Inflammatory macrophage (primary cell): Measurements from ENCODE around the gene PNPLA5.
"Not testable (repeated sequence)": the region's sequence is repeated elsewhere in the genome, so short reads cannot be mapped to it uniquely, and the experiment has no call there.

Experiments used
- DNase-seq, 2 donors: peaks; one replicate each; pipeline ENCODE4 v3.0.0-alpha.2; 2020 to 2022
- total RNA-seq, 18 experiments: gene quantifications; one replicate each; lab custom pipeline; 2026; ENCODE audit warnings: mixed read lengths in 6 of 18, inconsistent platforms in 2 of 18; lab: John Stamatoyannopoulos, UW

Gene PNPLA5
- total RNA-seq, result 0 to 0.07 (median 0) reads per million in 18 experiments

GRCh38 chr22:43891360-43892182 is at the start of gene PNPLA5:
TSS of gene PNPLA5 (minus strand) at chr22:43892013. CDS start at chr22:43891880, 133 bp downstream.
- DNase-seq, result peak in 1 of 2 donors; percentile 27

DNA sequence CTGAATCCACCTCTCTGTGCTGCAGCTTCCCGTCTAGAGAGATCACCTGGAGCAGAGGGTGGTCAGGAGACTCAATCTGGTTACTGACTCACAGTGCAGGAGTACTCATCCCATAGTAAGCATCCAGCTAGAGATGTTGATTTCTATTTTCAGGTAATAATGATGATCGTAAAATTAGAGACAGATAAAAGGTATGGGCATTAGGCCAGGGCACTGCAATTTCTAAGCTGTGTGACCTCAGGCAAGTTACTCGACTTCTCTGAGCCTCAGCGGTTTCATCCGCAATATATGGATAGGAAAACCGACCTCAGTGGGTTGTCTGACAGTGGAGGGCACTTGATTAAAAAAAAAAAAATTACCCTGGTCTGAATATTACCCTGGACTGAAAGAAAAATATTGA is 49.6 kb upstream of the PNPLA5 start:
- no peak for DNase-seq

- no peak for DNase-seq
Measured at GRCh38 chr22:43931771-43932170, 40.0 kb upstream of the PNPLA5 start.

DNA sequence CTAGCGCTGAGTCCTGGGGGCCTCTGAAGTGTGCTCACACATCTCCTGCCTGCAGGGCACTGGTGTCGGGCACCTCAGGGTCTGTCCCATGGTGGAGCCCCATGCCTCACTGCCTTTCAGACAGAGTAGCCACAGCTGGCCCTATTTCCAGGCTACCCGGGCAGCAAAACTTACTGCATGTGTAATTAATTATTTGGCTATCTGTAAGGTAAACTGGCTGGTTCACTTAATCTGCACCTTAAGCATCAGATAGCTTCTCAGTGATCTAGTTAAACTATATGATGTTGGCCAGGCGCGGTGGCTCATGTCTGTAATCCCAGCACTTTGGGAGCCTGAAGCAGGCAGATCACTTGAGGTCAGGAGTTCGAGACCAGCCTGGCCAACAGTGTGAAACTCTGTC is 37.1 kb upstream of the PNPLA5 start:
- DNase-seq, result no peak

GRCh38 chr22:43928468-43928867 is 36.7 kb upstream of the PNPLA5 start:
- peak; percentile 93 to 95 for DNase-seq

DNA sequence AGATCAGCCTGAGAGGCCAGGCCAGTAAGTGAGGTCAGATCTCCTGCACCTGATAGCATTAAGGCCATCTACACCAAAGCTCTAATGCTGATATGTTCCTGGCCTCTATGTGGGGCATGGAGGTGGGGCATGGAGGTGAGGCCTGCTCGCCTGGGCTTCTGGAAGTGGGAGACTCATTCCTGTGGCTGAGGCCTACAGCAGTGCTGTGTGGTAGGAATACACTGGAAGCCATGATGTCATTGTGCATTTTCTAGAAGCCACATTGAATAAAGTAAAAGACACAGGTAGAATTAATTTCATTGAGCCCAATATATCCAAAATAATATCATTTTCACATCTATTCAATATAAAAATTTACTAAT is 34.5 kb upstream of the PNPLA5 start:
- no peak for DNase-seq

DNA sequence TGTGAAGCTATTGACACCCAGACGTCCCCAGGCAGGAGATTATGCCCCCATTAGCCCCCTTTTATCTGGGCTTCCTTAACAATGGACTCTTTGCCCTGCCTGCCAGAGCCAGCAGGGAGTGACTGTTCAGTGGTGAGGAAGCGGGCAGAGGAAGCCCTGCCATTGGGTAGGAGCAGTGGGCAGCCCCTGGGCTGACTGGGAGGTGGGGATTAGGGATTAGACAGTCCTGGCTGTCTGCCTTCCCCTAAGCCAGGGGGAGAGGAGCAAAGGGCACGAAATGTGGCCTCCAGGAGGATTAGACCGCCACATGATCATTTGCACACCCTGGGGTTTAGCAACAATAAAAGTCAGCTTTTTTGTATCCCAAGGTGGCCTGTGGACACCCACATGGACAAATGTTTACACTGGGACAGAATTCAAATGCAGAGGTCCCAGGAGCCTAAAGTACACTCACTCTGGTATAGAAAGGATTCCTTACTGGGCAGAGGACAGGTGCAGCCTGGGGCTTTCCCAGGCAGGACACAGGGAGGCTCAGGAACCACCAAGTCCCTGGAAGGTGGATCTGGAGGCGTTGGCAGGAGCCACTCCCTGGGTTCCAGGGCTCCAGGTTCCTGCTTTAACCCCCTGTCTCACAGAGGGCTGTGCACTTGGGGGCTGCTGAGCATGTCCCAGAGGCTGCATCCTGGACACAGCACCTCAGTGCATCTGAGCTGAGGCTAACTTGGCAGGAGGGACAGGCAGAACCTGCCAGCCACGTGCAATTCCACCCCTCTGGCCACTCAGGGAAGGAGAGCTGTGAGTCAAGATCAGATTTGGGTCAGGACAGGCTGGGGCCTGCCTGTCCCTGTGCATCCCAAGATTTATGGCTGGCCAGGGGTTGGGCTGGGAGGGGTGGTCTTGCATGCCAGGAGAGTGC is 33.9 kb upstream of the PNPLA5 start:
- peak; percentile 71 to 80 for DNase-seq

GRCh38 chr22:43924877-43925276 is 33.1 kb upstream of the PNPLA5 start:
- no peak for DNase-seq

DNA sequence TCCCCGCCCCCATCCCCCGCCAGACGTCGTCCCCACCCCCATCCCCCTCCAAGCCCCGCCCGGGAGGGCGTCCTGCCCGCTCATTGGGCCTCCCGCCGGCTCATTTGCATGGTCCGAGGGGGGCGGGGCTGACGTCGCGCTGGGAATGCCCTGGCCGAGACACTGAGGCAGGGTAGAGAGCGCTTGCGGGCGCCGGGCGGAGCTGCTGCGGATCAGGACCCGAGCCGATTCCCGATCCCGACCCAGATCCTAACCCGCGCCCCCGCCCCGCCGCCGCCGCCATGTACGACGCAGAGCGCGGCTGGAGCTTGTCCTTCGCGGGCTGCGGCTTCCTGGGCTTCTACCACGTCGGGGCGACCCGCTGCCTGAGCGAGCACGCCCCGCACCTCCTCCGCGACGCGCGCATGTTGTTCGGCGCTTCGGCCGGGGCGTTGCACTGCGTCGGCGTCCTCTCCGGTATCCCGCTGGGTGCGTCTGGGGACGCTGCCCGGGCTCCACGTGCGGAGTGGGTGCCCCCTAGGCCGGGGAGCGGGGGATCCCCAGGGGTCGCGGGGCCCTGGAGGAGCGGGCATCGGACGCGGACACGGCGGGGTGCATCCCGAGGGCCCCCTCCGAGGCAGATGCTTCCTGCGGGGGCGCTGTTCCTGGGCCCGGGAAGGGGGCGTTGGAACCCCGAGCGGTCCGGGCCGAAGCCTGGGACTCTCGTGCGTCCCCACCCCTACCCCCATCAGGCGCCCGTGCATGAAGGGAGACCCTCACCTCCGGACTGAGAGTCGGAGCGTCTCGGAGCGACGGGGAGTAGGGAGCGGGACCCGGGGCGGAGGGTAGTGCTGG is 32.0 kb upstream of the PNPLA5 start, which contains the start of gene PNPLA3:
TSS of gene PNPLA3 (plus strand) at position 175 of the 834 bp plus-strand sequence. CDS start at position 282, 107 bp downstream.
- peak; percentile 63 to 79 for DNase-seq

DNA sequence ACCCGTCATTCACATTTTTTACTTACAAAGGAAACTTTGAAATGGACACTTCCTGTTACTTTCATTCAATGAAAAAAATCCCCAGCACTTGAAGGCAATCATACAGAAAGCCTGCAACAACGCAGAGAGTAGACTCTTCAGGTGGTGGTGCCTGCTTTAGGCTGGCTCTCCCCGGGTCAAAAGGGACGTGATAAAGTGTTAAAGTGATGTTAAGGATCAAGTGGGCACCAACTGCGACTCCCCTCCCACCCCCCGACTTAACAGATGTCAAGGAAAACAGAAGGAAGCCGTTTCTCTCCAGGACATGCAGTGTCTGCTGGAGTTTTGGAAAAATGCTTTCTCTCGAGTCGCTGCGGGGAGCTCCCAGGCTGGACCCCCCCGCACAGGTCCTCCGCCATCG is 31.4 kb upstream of the PNPLA5 start:
- DNase-seq, result peak in 1 of 2 donors; percentile 22

DNA sequence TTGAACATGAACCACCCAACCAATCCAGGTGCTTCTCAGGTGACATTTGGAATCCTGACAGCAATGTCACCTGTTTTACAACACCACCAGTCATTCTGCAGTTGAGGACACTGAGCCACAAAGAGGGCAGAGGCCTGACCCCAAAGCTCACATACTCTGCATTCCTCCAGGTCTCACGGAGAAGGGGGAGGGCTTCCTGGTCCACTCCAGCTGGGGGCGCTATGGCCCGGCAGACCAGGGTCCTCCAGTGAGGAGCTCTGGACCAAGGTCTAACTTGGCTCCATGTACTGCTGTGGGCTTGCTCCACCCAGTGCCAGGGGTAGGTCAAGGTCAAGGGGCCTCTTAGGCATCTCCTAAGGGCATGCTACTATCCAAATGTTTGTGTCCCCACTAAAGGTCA is 30.3 kb upstream of the PNPLA5 start:
- no peak for DNase-seq

- peak in 1 of 2 donors; percentile 44 for DNase-seq
Measured at GRCh38 chr22:43921370-43921769, 29.6 kb upstream of the PNPLA5 start.

DNA sequence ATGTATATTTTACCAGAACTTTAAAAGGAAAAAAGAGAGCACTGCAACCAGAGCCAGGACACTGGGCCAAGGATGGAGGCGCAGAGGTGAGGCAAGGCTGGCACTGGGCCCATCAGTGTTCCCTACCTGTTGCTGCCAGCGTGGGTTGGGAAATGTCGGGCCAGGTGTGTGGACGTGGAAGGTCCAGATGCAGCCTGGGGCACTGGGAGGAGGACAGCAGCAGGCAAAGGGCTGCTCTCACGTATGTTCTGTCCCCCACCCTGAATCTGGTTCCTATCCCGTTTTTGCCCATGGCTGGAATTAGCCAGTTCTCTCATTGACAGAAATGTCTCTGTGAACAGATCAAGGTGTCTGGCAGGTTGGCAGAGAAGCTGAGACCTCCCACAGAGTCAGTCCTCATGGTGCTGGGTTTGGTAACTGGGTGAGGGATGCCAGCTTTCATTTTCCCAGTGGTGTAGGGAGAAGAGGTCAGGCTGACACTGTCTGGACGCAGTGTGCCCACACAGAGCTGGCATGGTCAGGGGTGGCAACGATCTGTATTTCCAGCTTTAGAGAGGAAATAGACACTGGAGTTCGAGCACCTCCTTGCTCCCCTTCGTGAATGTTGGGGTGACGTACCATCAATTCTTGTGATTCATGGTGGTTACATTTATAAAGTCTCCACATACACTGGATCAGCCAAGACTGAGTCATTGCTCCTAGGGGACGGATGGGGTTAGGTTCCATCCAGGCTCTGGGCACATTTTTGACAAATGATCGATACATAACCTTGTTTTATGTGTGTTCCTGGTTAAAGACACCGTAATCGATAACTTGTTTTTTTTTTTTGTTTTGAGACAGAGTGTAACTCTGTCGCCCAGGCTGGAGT is 27.5 kb upstream of the PNPLA5 start:
- no peak for DNase-seq

GRCh38 chr22:43917521-43917920 is 25.7 kb upstream of the PNPLA5 start:
- DNase-seq, result peak in 1 of 2 donors; percentile 52

DNA sequence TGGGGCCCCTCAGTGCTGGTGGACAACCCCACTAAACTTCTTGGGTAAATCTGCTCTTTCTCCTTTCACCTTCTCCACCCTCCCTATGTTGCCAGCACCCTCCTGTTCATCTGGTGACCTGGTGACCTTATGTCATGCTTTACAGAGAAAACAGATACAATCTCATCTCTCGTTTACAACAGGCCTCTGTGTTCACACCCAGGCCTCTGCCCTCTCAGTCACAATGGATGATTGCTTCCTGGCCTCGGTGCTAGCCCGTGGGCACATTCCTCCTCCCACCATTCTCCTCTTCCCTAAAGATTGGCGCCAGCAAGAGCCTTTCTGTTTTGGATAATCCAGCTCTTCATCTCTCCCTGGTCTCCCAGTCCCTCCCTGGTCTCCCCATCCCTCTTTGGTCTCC is 19.5 kb upstream of the PNPLA5 start:
- DNase-seq, result peak in 1 of 2 donors; percentile 21

DNA sequence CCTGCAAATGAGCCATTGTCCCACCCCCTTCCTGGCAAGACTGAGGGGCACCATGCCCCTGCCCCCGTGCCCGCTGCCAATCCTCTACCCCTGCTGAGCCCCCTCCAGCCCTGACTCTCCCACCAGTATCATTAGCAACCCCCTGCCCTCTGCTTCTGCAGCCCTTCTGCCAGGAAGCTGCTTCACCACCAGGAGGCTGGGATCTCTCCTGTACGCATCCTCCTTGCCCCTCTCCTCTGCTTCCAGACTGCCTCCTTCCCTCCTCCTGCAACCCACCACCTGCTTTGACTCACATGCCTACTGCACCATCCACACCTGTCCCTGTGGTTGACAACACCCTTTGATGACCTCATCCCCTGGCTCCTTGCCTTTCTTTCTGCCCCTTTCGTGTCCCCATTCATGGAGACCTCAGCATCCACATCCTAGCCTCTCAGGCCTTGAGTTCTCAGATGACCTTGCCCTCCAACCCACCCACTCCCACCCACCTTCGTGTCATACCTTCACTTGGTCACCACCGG is 18.4 kb upstream of the PNPLA5 start:
- DNase-seq, result no peak

DNA sequence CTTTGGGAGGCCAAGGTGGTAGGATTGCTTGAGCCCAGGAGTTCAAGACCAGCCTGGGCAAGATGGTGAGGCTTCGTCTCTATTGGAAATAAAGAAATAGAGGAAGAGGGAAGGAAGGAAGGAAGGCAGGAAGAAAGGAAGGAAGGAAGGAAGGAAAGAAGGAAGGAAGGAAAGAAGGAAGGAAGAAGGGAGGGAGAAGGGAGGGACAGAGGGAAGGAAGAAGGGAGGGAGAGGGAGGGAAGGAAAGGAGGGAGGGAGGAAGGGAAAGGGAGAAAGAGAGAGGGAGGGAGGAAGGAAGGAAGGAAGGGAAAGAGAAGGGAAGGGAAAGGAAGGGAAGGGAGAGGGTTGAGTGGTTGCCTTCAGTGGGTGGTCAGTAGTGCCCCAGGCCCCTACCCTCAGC is 17.9 kb upstream of the PNPLA5 start:
- DNase-seq, result no peak

DNA sequence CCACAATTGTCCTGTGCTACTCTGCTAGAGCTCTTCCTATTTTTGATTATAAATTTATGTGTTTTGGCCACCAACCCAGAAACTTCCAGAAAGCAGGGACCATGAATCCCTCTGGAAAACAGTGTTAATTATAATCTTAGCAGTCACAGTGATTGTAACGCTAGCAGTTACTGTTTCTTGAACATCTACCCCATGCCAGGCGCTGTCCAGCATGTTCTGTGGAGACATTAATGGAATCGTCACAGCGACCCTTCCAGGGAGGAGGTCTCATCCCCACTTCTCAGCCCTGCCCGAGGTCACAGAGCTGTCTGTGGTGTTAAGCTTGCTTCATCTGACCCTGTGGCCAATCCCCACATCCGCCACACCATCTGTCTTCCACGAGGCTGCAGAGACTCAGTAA is 13.9 kb upstream of the PNPLA5 start:
- DNase-seq, result no peak

GRCh38 chr22:43904412-43904811 is 12.6 kb upstream of the PNPLA5 start:
- not testable (repeated sequence) for DNase-seq

DNA sequence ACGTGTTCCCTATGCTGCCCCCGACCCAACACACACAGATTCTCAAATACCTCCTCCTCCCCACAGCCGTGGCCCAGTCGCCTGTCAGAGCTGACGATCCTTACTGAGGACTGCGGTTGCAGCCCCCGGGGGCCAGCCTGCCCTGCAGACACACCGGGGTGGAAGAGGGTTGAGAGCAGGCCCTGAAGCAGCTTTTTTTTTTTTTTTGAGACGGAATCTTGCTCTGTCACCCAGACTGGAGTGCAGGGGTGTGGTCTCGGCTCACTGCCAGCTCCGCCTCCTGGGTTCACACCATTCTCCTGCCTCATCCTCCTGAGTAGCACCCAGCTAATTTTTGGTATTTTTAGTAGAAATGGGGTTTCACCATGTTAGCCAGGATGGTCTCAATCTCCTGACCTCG is 11.2 kb upstream of the PNPLA5 start:
- not testable (repeated sequence) for DNase-seq

DNA sequence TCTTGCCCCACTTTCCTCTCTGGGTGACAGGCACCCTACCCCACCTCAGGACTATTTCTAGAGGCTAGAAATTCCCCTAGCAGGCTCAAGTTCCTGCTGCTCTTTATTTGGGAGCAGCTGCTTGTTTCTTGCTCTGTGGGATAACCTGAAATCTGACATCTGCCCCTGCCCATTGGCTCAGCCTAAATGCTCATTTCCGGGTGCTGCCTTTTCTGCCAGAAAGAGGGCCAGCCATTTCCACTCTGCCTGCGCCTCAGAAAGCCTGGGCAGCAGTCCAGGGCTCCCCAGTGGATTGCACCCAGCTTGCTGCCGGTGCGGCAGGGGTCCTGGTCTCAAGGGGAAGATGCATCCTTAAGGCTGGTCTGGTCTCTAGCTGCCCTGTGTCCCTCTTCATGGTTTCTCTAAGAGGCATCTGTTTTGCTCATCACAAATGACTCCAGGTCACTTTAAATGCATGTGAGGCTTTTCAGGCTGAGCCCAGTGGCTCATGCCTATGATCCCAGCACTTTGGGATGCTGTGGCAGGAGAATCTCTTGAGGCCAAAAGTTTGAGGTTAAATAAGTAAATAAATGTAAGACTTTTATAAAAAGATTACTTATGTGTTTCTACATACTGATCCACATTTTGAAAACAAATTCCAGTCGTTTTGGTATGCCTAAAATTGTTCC is 10.3 kb upstream of the PNPLA5 start:
- no peak for DNase-seq
